Neutrophil (primary cell): ENCODE data around the gene IGDCC3.

ENCODE experiments used
- H3K27ac ChIP-seq: fragments of 200-600 bp; sonication (generic); 2 replicates; pipeline ENCODE4 v1.5.1; 2016; ENCODE audit warnings: mild to moderate bottlenecking, moderate library complexity
- H3K27me3 ChIP-seq: fragments of 200-600 bp; sonication (generic); 2 replicates; pipeline ENCODE4 v1.6.0; 2016; ENCODE audit warnings: mild to moderate bottlenecking
- H3K36me3 ChIP-seq: fragments of 200-600 bp; sonication (generic); 2 replicates; pipeline ENCODE4 v1.5.1; 2017
- H3K4me1 ChIP-seq, 2 experiments: fragments of 200-600 bp in 1 of 2; sonication (generic) in 1 of 2; 1 replicate in 1 of 2; 2 replicates in 1 of 2; pipeline versions ENCODE4 v1.5.1 to v1.6.1; 2013 to 2016; ENCODE audit warnings: low read depth in 1 of 2, low read length in 1 of 2, mild to moderate bottlenecking in 1 of 2, moderate library complexity in 1 of 2; ENCODE audit not compliant: control insufficient read depth in 1 of 2, insufficient read depth in 1 of 2
- H3K4me3 ChIP-seq, 2 experiments: fragments of 200-600 bp in 1 of 2; sonication (generic) in 1 of 2; 1 replicate in 1 of 2; 2 replicates in 1 of 2; pipeline ENCODE4 v1.5.1; 2013 to 2016; ENCODE audit warnings: low read depth in 1 of 2, low read length in 1 of 2, mild to moderate bottlenecking in 1 of 2, moderate library complexity in 1 of 2
- H3K9me3 ChIP-seq: fragments of 200-600 bp; sonication (generic); 2 replicates; pipeline ENCODE4 v1.5.1; 2016
- TF ChIP-seq, protein P1 (sequence below): fragments of 200-600 bp; sonication (generic); IDR thresholded peaks from 2 replicates; pipeline ENCODE4 v1.5.1; 2016; ENCODE audit warnings: antibody characterized with exemption

IGDCC3 gene

DNA sequence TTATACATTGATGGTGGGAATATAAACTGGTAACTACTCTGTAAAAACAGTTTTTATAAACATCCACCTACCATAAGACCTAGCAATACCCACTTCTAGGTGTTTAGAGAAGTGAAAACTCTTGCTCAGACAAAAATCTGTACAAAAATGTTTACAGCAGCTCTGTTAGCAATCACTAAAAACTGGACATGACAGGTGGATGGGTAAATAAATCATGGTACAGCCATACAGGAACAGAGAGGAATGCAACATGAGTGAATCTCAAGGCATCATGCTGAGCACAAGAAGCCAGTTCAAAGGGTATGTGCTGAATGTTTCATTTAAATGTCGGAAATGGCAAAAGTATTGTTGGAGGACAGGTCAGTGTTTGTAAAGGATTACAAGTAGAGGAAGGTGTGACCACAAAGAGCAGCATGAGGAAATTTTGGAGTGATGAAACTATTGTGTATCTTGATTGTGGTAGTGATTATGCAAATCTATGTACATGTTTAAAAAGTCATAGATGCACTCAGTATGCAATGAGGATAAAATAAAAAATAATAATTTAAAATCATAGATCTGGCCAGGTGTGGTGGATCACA is 84.8 kb downstream of the IGDCC3 start:
- TF ChIP-seq, protein P1, sequence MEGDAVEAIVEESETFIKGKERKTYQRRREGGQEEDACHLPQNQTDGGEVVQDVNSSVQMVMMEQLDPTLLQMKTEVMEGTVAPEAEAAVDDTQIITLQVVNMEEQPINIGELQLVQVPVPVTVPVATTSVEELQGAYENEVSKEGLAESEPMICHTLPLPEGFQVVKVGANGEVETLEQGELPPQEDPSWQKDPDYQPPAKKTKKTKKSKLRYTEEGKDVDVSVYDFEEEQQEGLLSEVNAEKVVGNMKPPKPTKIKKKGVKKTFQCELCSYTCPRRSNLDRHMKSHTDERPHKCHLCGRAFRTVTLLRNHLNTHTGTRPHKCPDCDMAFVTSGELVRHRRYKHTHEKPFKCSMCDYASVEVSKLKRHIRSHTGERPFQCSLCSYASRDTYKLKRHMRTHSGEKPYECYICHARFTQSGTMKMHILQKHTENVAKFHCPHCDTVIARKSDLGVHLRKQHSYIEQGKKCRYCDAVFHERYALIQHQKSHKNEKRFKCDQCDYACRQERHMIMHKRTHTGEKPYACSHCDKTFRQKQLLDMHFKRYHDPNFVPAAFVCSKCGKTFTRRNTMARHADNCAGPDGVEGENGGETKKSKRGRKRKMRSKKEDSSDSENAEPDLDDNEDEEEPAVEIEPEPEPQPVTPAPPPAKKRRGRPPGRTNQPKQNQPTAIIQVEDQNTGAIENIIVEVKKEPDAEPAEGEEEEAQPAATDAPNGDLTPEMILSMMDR: no peak

DNA sequence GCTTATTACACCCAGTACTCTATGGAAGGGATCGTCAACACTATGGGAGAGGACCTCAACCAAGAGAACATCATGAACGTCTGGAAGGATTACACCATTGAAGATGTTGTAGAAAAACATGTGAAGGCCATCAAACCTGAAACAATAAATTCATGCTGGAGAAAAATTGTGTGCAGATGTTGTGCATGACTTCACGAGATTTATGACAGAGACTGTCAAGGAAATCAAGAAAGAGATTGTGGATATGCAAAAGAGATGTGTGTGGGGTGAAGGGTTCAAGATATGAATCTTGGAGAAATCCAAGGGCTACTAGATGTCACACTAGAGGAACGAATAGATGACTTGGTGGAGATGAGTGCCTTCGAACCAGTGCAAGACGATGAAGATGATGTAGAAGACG is 87.6 kb downstream of the IGDCC3 start:
- Histone ChIP-seq H3K4me1 (peaks cover 75 to 79% of the 10 kb centered on the region in 2 experiments), H3K36me3 (no peaks in the 10 kb centered on the region), H3K27me3 (no peaks in the 10 kb centered on the region), H3K27ac (no peak overlapping the region), H3K4me3 (no peak overlapping the region), H3K9me3 (no peaks in the 10 kb centered on the region)
- TF ChIP-seq, protein P1: no peak

More for the DNA sequence above, 84.8 kb downstream of the IGDCC3 start:
- H3K27me3 ChIP-seq: no peaks in the 10 kb centered on the region
- peak overlapping the region; percentile 89 for H3K27ac ChIP-seq
- no peaks in the 10 kb centered on the region for H3K36me3 ChIP-seq
- no peaks in the 10 kb centered on the region for H3K9me3 ChIP-seq
- peak overlapping the region; percentile 39 to 48 for H3K4me3 ChIP-seq
- H3K4me1 ChIP-seq: peaks cover 81 to 82% of the 10 kb centered on the region in 2 experiments

DNA sequence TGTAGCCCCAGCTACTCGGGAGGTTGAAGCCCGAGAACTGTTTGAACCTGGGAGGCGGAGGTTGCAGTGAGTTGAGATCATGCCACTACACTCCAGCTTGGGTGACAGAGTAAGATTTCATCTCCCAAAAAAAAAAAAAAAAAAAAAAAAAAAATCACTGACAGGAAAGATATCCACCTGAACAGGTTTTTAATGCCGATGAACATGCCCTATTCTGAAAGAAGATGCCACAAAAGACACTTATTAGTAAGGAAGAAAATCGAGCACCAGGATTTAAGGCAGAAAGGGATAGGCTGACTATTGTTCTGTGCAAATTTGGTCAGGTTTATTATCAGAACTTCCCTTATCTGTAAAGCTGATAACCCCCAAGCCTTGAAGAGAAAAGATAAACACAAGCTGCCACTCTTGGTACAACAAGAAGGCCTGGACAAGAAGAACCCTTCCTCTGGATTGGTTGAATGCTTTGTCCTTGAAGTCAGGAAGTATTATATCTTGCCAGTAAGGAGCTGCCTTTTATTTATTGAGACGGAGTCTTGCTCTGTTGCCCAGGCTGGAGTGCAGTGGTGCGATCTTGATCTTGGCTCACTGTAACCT is 88.4 kb downstream of the IGDCC3 start:
- Histone ChIP-seq H3K36me3 (no peaks in the 10 kb centered on the region), H3K4me1 (peaks cover 73 to 77% of the 10 kb centered on the region in 2 experiments), H3K9me3 (no peaks in the 10 kb centered on the region), H3K4me3 (no peak overlapping the region), H3K27ac (no peak overlapping the region), H3K27me3 (no peaks in the 10 kb centered on the region)
- TF ChIP-seq, protein P1: no peak

DNA sequence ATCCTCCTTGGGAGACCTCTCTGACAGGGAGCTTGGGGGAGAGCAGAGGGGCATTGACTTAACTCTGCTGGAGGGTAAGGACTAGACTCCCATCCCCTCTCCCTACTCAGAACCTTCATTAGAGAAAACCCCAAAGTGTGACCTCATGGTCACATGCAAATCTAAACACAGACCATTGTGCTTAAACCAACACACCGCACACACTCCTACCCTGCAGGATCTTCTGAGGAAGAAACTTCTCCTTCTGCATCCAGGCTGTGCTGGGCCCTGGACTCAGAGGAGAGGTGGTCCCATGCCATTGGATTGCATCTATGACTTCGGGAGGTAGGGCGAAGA is 90.3 kb downstream of the IGDCC3 start:
- Histone ChIP-seq H3K4me3 (peak overlapping the region; percentile 80 to 85), H3K9me3 (no peaks in the 10 kb centered on the region), H3K27ac (peak overlapping the region; percentile 84)

DNA sequence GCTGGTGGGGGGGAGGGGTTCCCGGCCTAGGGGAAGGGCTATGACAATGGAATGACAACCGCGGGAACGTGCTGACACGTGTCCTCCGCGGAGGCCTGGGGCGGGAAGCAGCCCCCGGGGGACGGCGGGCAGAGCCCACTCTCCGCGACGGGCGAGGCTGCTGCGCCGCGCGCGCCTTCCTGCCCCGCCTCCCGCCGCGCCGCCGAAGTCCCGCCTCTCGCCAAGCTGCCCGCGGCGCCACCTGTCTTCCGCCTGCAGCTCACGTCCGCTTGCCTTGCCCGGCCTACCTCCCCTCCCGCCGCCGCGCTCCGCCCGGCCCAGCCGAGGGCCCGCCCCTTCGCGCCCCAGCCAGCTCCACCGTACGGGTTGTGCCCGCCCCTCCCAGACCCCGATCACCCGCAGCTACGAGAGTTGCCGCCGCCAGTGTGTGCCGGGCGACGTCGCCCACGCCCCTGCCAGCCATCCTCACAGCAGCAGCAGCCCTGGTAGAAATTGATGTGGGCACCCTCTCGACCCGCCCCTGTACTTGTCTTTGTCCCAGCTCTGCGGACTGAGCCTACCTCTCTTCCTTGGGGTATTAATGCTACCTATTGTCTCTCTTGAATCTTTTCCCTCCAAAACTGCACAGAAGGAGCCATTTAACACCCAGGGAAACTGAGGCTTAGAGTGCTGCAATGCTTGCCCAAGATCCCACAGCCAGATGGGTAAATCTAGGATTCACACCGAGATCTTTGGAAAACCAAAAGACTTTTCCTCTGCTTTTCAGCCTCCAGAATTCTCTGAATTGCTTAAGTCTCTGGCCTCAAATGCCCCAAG is 90.9 kb downstream of the IGDCC3 start, which contains the start of gene PARP16:
TSS of gene PARP16 (minus strand) at position 180 of the 816 bp plus-strand sequence. CDS start 457 bp downstream, outside the sequence.
- H3K9me3 ChIP-seq: no peaks in the 10 kb centered on the region
- H3K27me3 ChIP-seq: no peaks in the 10 kb centered on the region
- H3K4me1 ChIP-seq: peaks cover 49 to 64% of the 10 kb centered on the region in 2 experiments
- TF ChIP-seq, protein P1: peak; percentile 70
- peak within 1 kb of the TSS; percentile 80 to 85 for H3K4me3 ChIP-seq
- peaks cover 4% of the 10 kb centered on the region for H3K36me3 ChIP-seq
- H3K27ac ChIP-seq: peak within 1 kb of the TSS; percentile 84

More for the DNA sequence above, 90.3 kb downstream of the IGDCC3 start:
- TF ChIP-seq, protein P1: no peak
- peaks cover 54 to 70% of the 10 kb centered on the region in 2 experiments for H3K4me1 ChIP-seq
- H3K36me3 ChIP-seq: peaks cover 4% of the 10 kb centered on the region
- no peaks in the 10 kb centered on the region for H3K27me3 ChIP-seq
